Medulla oblongata (tissue), 1 donor: ENCODE results near the gene TMIGD1.

Source experiments
- DNase-seq: peaks from one replicate; pipeline ENCODE4 v3.0.0-alpha.2; 2015; ENCODE audit errors: extremely low spot score

Gene TMIGD1, protein sequence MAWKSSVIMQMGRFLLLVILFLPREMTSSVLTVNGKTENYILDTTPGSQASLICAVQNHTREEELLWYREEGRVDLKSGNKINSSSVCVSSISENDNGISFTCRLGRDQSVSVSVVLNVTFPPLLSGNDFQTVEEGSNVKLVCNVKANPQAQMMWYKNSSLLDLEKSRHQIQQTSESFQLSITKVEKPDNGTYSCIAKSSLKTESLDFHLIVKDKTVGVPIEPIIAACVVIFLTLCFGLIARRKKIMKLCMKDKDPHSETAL

DNA sequence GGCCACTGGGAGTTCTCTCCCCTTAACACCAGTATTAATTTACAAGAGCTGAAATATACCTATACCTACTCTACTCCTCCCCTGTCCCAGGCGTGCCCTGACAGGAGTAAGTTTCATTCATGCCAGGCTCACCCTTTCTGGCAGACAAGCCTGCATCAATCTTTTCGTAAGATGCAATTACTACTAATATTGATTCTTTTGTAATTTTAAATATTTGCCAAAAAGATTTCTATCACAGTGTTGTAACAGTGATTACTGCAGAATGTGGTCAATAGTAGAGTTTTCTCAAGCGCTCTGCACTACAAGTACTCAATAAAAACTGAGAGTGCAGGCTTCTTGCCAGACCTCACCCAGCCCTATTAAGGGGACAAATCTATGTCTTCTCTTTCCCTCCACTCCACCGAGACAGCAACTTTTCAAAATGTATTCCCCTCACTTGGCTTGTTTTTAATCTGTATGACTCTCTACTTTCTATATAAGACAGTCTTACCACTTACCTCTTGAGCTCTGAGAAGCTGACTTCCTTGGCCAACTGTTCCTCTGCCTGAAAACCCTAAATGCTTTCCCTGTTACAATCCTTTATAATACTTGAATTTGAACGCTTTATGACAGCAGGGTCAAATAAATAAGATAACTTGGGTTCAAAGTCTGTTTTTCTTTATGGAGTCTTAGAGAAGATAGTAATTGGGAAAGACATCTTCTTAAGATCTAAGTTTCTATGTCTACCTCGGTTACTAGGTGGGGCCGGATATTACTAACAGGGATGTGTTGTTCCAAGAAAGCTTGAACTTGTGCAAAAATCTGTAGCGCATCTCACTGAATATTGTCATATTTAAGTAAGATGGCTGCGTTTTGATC is at the start of gene TMIGD1:
Gene TMIGD1 (minus strand): TSS at position 555 of the 858 bp plus-strand sequence. CDS start 1,924 bp downstream, outside the sequence.
- no peak for DNase-seq

DNA sequence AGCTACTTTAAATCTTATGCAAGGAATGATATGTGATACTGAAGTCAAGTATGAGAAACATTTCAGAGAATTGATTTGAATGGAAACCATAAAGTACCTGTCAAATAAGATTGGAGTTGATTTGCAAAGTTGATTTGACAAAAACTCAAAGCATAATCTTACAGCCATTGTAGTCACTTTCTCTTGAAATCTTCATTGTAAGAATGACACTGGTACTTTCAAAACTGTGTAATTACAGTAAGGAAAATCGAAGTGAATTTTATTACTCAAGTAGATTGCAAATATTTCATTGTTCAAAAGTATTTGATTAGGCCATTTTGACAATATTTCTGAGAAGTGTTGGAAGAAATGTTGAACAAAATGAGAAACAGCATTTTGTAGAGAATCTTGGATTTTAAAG is 48.5 kb upstream of the TMIGD1 start:
- no peak for DNase-seq

DNA sequence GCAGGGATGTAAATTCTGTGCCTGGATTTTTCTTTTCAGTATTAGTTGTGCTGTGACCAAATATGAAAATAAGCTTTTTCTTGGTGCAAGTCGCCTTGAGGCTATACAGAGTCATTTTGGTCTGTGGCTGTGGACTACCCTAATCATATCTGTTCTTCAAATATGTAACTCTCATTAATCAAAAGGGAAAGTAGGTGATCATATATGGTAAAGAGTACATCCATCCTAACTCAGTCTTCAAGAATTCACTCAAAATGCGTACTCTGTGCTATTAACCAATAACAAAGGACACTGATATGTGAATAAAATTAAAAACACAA is 47.4 kb upstream of the TMIGD1 start:
- DNase-seq, result no peak

DNA sequence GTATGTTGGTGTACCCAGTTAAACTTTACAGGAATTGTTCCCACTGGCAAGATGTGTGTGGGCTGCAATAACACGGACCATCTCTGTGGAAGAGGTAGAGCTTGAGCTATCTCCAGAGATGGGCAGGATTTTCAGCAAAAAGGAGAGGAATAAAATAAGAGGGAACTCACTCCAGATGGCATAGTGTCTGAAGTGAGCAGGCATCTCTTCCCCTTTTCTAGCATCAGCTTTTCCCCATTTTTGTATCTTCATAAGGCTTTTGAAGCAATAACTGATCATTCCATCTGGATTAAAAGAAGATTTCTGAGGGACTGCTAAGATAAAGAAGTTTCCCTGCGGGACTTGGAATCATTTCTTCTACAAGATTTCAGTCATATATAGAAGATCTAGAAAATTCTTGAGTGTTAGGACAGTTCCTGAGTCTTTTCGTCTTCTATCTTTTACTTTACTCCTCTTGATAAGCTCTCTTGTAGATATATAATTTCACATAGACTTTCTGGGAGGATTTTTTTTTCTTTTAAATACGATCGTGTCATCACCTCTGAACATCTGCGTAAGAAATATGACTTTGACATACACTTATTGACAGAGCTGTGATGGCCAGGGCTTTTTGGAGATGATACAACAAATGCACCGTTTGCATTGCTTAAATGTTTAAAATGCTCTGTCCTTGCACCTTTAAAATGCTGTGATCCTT is 46.9 kb upstream of the TMIGD1 start:
- DNase-seq, result peak; percentile 42

DNA sequence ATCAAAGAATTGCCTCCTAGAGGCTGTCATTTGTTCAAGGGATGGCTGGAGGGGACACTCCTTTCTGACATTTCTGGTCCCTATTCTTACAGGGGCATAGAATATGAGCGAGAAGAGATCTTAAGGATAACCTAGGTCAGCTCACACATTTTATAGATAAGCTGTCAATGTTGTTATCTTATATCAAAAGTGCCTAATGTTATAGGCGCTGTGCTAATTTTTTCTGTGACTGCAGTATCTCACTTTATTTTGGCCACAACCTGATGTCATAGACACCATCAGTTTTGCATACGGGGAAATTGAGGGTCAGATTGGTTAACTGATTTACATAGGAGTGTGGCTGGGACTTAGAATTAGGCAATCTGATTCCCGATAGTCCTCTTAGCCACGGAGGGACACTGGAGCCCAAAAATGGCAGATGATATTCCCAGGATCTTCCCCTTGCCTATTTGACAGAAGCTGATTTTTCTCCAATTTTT is 46.1 kb upstream of the TMIGD1 start:
- peak; percentile 29 for DNase-seq

DNA sequence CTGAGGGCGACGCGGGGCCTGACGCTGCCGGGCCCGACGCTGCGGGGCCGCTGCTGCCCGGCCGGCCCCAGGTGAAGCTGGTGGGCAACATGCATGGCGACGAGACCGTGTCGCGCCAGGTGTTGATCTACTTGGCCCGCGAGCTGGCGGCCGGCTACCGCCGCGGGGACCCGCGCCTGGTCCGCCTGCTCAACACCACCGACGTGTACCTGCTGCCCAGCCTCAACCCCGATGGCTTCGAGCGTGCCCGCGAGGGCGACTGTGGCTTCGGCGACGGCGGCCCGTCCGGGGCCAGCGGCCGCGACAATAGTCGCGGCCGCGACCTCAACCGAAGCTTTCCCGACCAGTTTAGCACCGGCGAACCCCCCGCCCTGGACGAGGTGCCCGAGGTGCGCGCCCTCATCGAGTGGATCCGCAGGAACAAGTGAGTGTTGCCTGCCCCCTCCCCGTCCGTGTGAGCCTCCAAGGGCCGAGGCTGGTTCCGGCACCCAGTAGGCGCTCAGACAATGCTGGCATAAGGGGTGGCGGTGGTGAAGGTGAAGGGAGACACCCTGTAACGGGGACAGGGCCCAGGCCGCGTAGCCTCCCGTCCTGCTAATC is 45.5 kb upstream of the TMIGD1 start:
- DNase-seq, result no peak

DNA sequence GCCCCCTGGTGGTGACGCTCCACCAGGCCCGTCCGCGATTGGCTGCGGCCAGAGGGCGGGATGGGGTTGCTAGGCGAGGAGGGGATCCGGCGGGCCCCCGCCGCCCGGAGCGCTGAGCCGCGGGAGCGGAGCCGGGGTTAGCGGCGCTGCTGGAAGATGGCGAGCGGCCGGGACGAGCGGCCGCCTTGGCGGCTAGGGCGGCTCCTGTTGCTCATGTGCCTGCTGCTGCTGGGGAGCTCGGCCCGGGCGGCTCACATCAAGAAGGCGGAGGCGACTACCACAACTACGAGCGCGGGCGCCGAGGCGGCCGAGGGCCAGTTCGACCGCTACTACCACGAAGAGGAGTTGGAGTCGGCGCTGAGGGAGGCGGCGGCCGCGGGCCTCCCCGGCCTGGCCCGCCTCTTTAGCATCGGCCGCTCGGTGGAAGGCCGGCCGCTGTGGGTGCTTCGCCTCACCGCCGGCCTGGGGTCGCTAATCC is 45.0 kb upstream of the TMIGD1 start, which contains the start of gene CPD:
Gene CPD (plus strand): TSS at position 103 of the 478 bp plus-strand sequence. CDS start 54 bp downstream, at position 157.
- DNase-seq, result peak; percentile 98

DNA sequence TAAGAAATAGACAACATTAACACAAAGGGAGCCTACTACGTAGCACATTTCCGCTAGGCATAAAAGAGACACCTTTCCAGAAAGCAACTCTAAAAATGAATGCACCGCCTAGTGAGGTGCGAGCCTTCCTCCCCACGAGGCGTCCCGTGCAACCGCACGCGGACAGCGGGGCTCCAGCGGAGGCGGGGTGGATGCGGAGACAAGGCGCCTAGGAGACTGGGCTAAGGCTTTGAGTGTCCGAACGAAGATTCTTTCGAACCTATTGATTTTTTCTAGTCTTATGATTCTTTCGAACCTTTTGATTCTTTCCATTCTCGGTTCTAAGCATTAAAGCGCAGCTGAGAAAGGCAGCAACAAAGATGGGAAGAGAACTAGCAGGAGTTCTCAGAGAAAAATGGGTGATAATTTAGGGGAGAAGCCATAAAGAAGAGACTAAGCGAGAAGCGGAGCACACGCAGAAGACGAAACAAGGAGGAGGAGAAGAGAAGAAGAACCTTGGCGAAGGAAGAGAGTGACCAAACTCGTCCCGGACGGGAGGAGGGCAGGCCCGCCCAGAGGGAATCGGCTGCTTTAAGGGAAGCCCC is 44.5 kb upstream of the TMIGD1 start:
- DNase-seq, result no peak

DNA sequence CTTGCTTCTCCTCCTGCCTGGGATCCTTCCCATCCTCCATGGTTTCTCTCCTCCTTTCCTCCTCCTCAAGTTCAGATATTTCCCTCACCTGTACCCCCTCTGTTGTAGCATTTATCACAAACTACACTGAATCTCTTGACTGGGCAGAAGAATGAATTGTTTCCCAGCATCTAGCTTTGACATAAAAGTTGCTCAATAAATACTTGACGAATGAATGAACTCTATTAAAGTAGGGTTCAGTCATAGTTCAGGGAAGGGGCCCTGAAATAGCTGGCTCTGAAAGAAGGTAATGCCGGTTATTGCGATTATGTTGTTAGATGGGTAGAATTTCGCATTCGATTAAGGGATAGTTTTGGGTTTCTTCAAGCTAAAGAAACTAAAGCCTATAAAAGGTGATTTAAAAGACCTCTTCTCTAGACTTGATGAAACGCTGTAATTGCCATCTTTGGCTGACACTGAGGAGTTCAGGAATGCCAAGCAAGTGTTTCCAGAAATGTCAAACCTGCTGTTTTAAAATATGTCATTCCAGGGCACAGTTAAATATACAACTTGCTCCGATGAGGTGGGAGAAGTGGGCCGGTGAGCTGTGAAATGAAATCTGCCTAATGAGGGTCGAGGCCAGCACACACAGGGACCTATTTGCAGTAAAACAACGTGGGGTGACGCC is 43.9 kb upstream of the TMIGD1 start:
- DNase-seq, result peak; percentile 27

DNA sequence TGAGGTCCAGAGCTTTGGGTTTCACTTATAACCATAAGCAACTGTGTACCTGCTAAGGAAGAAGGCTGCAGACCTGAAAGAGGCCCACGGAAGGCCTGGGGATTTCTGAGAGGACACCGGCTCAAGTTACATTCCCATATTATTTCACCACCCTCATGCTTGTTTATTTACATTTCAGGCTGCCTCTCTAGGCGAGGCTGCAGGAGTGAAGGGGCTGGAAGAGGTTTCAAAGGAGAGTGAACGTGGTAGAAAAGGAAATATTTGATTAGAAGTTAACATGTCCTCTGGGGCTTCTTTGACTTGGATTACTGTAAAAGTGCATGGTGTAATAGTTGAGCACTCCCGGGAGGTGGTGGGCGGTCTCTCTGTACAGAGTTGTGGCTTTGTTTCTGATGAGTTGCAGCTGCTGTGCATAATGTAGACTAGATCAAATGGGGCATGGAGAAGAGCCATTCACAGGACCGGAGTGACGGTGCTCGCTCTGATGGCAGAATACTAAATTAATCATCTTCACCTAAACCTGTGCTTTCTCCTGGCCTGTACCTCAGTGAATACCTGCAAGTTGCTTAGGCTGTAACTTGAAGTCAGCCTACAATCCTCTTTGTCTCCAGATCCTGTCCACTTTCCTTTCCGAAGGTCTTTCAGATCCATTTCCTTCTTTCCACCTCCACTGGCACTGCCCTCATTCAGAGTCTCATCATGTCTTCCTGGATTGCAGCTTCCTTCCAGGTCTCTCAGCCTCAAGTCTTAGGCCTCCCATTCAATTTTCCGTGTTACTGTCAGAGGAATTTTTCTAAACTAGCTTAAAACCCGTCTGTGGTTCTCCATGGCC is 43.0 kb upstream of the TMIGD1 start:
- peak; percentile 73 for DNase-seq

DNA sequence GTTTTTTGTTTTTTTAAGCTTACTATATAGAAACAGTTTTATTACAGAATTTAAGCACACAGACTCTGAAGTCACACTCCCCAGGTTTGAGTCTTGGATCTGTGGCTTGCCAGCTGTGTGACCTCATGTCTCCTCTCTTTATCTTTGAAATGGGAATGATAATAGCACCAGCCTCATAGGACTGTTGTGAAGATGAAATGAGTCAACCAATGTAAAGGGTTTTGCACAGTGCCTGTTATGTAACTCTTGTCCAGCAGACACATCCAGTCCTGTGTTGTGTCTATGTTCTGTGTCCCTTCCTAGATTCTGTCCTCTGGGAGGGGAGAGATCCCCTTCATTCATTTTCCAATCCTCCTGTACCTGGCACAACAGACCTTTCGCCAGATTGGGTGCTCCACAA is 41.8 kb upstream of the TMIGD1 start:
- DNase-seq, result no peak

DNA sequence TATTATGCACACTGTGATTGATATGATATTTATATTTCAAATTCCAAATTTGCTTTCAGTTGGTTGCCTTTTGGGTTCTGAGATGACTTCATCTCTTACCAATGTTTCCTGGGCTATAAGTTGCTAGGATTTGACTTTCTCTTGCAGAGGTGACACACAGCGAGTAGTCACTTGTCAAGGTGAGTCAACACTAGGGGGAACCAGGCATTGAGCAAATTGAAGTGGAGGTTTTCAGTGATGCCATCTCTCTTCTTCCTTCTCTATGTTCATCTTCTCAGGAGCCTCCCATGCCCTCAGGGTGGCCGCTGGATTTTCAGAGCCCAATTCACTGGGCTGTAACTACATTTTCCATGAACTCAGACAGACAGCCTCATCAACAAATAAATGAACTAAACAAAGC is 38.9 kb upstream of the TMIGD1 start:
- no peak for DNase-seq

DNA sequence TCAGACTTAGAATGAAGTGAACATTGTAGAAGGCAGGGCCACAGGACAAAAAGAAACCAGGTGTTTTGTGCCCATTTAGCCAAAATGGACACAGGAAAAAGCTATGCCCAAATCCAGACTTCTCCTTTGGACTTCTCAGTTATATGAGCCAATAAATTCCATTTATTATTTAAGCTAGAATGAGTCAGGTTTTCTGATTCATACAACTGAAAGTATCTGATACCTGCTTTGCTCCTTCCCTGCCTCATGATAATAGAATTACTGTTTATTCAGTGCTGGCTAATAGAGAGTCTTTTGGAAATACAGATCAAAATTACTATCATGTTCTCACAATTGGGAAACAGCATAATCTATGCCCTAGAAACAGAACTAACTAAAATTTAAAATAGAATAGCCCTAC is 36.1 kb upstream of the TMIGD1 start:
- DNase-seq, result no peak

DNA sequence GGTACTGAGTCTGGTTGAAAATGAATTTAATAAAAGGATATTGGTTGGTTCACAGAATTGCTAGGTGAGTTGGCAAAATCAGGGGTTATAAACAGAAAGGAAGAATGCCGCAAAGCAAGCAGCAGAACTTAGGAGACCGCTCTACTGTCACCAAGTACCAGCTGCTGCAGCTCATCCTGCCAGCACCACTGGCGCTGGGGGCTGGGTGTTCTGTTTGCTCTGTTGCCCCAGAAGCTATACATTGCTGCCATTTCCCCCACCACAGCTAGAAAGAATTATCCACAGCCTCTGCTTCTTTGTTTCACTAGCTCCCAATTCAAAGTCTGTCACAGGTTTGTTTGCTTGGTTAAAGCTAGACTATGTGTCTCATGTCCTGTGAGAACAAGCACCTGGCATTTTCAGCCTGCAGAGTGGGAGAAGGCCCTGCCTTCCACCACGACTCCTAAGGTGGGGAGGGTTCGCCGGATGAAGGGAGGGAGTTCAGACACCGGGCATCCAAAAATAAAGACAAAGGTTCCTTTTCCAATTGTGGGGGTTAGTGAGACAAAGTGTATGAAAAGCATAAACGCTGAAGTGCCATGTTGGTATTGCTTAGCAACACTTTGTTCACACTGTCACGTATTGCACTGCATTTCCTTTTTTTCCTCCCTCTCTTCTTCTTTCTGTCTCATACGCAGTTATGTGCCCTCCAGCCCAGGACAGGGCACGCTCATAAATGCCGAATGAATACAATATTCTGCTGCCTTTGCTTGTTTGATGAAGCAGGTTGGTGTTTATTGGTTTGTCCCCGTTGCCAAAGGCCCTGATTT is 35.3 kb upstream of the TMIGD1 start:
- no peak for DNase-seq

DNA sequence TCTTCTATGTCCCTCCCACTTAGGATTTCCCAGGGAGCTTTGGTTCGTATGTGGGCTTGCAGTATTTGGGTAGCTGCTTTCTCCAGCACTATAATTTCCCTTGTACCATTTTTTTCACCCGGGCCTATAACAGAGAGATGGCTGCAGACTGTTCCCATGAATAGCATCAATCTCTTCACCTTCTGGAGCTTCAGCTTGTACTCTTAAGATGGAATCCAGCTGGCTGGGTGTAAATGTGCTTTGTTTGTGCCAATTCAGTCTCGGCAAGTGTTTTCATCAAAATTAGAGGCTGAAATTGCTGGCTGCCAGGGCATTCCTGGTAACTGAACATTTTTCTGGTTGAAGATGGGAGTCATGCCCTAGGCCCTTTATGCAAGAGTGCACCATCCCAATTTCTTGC is 32.7 kb upstream of the TMIGD1 start:
- no peak for DNase-seq

DNA sequence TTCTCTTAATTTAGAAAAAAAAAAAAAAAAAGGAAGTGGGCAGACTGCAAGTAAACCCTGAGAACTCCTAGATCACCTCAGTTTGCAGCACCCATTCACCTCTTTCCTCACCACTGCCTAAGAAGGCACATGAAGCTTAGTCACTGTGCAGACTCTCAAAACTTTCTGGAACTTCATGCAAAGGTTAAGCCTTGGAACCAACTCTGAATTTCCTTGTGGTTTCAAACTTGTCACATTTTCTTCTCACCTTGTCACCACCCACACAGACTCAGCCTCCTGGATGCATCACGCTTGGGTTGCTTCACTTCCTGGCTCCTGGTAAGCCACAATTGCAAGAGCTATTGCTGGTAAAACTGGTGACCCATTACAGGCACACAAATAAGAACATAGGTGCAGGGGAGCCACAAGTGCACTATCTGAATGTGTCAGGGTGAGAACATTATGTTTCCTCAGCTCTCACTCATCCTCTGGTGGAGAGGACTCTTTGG is 29.9 kb upstream of the TMIGD1 start:
- no peak for DNase-seq

DNA sequence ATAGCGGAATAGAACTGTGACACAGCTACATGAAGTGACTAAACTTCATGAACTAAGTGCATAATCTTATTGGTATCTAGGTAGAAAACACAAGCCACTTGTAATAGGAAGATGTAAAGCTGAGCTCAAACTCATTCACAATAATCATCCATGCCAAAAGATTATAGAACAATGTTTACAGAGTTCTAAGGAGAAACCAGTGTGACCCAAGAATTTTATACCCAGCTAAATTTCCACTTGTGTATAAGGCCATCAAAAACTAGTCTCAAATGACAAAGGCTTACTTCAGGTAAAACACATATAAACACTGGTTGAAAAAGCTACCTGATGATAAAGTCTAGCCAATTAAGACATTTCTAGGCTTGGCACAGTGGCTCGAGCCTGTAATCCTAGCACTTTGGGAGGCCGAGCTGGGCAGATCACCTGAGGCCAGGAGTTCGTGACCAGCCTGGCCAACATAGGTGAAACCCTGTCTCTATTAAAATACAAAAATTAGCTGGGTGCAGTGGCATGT is 28.0 kb upstream of the TMIGD1 start:
- no peak for DNase-seq

DNA sequence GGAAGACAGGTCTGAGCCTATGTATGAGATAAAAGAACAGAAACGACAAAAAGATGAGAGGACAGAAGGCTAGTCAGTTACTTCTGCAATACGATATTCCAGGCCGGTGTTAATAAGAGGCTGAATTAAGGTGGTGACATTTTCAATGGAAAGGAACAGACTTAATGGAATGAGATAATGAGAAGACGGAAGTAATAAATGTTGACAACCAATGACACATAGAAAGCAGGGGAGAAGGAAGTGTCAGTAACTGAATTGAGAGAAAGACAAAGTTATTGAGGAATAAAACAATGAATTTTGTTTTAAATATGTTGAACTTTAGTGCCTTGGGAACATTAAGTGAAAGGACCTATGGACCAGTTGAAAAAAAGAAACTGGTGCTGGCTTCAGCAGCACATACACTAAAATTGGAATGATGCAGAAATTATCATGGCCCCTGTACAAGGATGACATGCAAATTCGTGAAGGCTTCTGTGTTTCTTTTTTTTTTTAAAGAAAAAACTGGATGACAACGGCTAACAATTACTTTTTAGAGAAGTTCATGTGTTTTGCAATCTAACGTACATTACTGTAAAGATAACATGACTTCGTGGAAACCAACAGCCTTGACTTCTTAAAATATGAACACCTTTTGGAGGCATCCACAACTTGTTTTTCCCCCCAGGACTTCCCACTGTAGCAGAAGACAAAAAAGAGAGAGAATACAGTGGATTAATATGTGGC is 26.4 kb upstream of the TMIGD1 start:
- no peak for DNase-seq
